HUES48 (cell line): Measurements from ENCODE around the gene SETD1B.

Experiments
- H3K27ac ChIP-seq: one replicate; pipeline ENCODE4 v1.7.0; 2013; ENCODE audit warnings: low read depth, low read length, inconsistent platforms
- H3K27me3 ChIP-seq: 2 replicates; pipeline ENCODE4 v1.6.1; 2013; ENCODE audit warnings: mild to moderate bottlenecking, low read length; ENCODE audit not compliant: control insufficient read depth, insufficient read depth
- H3K36me3 ChIP-seq: 2 replicates; pipeline ENCODE4 v1.6.1; 2013; ENCODE audit warnings: low read length; ENCODE audit not compliant: control insufficient read depth, insufficient read depth
- H3K4me1 ChIP-seq: 2 replicates; pipeline ENCODE4 v1.6.1; 2013; ENCODE audit warnings: mild to moderate bottlenecking, low read length; ENCODE audit not compliant: control insufficient read depth, insufficient read depth
- H3K4me3 ChIP-seq: 2 replicates; pipeline ENCODE4 v1.5.1; 2013; ENCODE audit warnings: mild to moderate bottlenecking, low read depth, low read length
- H3K9ac ChIP-seq: 2 replicates; pipeline ENCODE4 v1.6.1; 2013; ENCODE audit warnings: mild to moderate bottlenecking, low read depth, low read length, moderate library complexity
- H3K9me3 ChIP-seq: 2 replicates; pipeline ENCODE4 v1.6.1; 2013; ENCODE audit warnings: low read length; ENCODE audit not compliant: control insufficient read depth, insufficient read depth

SETD1B gene

GRCh38 chr12:121811434-121812319 lies 7.9 kb downstream of the SETD1B start:
- peak overlapping the region; percentile 85 for H3K27ac ChIP-seq

GRCh38 chr12:121812320-121812871 lies 8.6 kb downstream of the SETD1B start:
- peak overlapping the region; percentile 85 for H3K27ac ChIP-seq
- H3K4me3 ChIP-seq = peak overlapping the region; percentile 96
- H3K36me3 ChIP-seq = peaks cover 70% of the 10 kb centered on the region
- no peaks in the 10 kb centered on the region for H3K27me3 ChIP-seq
- H3K9me3 ChIP-seq = no peaks in the 10 kb centered on the region
- H3K4me1 ChIP-seq = peaks cover 15% of the 10 kb centered on the region
- peak overlapping the region; percentile 51; the same call in 1 of the 2 replicates for H3K9ac ChIP-seq

More at GRCh38 chr12:121811434-121812319, 7.9 kb downstream of the SETD1B start:
- Histone ChIP-seq H3K4me3 (peak overlapping the region; percentile 96), H3K4me1 (peaks cover 22% of the 10 kb centered on the region), H3K27me3 (no peaks in the 10 kb centered on the region), H3K9ac (peak overlapping the region; percentile 57; the same call in 1 of the 2 replicates), H3K9me3 (no peaks in the 10 kb centered on the region), H3K36me3 (peaks cover 68% of the 10 kb centered on the region)

- H3K4me3 ChIP-seq = peak overlapping the region; percentile 96
- peaks cover 13% of the 10 kb centered on the region for H3K4me1 ChIP-seq
- H3K27me3 ChIP-seq = no peaks in the 10 kb centered on the region
- no peaks in the 10 kb centered on the region for H3K9me3 ChIP-seq
- peaks cover 71% of the 10 kb centered on the region for H3K36me3 ChIP-seq
- H3K27ac ChIP-seq = no peak overlapping the region
- H3K9ac ChIP-seq = no peak overlapping the region
Observed at GRCh38 chr12:121812921-121813896, 9.4 kb downstream of the SETD1B start.

GRCh38 chr12:121813951-121814350 lies 10.1 kb downstream of the SETD1B start:
- Histone ChIP-seq H3K27ac (no peak overlapping the region), H3K9ac (no peak overlapping the region), H3K36me3 (peaks cover 65% of the 10 kb centered on the region)

GRCh38 chr12:121814429-121815119 lies 10.8 kb downstream of the SETD1B start:
- Histone ChIP-seq H3K36me3 (peaks cover 65% of the 10 kb centered on the region), H3K27me3 (no peaks in the 10 kb centered on the region), H3K9me3 (no peaks in the 10 kb centered on the region), H3K9ac (no peak overlapping the region), H3K4me3 (no peak overlapping the region), H3K4me1 (peaks cover 13% of the 10 kb centered on the region), H3K27ac (no peak overlapping the region)

More at GRCh38 chr12:121813951-121814350, 10.1 kb downstream of the SETD1B start:
- H3K27me3 ChIP-seq = no peaks in the 10 kb centered on the region
- H3K9me3 ChIP-seq = no peaks in the 10 kb centered on the region
- H3K4me3 ChIP-seq = no peak overlapping the region
- peaks cover 13% of the 10 kb centered on the region for H3K4me1 ChIP-seq

GRCh38 chr12:121815263-121815662 lies 11.5 kb downstream of the SETD1B start:
- peaks cover 65% of the 10 kb centered on the region for H3K36me3 ChIP-seq
- no peak overlapping the region for H3K9ac ChIP-seq
- H3K27ac ChIP-seq = no peak overlapping the region
- H3K4me1 ChIP-seq = peaks cover 13% of the 10 kb centered on the region
- no peaks in the 10 kb centered on the region for H3K27me3 ChIP-seq
- H3K9me3 ChIP-seq = no peaks in the 10 kb centered on the region
- H3K4me3 ChIP-seq = no peak overlapping the region

GRCh38 chr12:121816925-121817647 lies 13.3 kb downstream of the SETD1B start:
- H3K4me1 ChIP-seq = 0 out of 2 replicates have a peak, but pooled peaks cover 3% of the 10 kb centered on the region
- H3K4me3 ChIP-seq = no peak overlapping the region
- no peaks in the 10 kb centered on the region for H3K27me3 ChIP-seq
- H3K9me3 ChIP-seq = no peaks in the 10 kb centered on the region
- H3K27ac ChIP-seq = no peak overlapping the region
- peaks cover 68% of the 10 kb centered on the region for H3K36me3 ChIP-seq
- no peak overlapping the region for H3K9ac ChIP-seq

GRCh38 chr12:121817648-121818043 lies 13.8 kb downstream of the SETD1B start:
- Histone ChIP-seq H3K27ac (no peak overlapping the region), H3K27me3 (no peaks in the 10 kb centered on the region), H3K36me3 (peaks cover 74% of the 10 kb centered on the region), H3K4me3 (no peak overlapping the region), H3K9me3 (no peaks in the 10 kb centered on the region), H3K4me1 (0 out of 2 replicates have a peak, but pooled peaks cover 1% of the 10 kb centered on the region), H3K9ac (no peak overlapping the region)

- Histone ChIP-seq H3K36me3 (peaks cover 77% of the 10 kb centered on the region), H3K4me1 (no peaks in the 10 kb centered on the region), H3K9ac (no peak overlapping the region), H3K27ac (no peak overlapping the region), H3K27me3 (no peaks in the 10 kb centered on the region), H3K4me3 (no peak overlapping the region), H3K9me3 (no peaks in the 10 kb centered on the region)
Observed at GRCh38 chr12:121819212-121819949, 15.6 kb downstream of the SETD1B start.
